HG03280 (cell line): ENCODE data around the gene SNAP47.
"Not testable (repeated sequence)": the region's sequence is repeated elsewhere in the genome, so short reads cannot be mapped to it uniquely, and the experiment has no call there.

Experiments
- ATAC-seq: cut with Tn5 transposase; IDR thresholded peaks from one replicate; pipeline ENCODE4 v1.9.1; 2021; ENCODE audit warnings: mild to moderate bottlenecking, moderate library complexity; ENCODE audit not compliant: unreplicated experiment

SNAP47 gene, protein sequence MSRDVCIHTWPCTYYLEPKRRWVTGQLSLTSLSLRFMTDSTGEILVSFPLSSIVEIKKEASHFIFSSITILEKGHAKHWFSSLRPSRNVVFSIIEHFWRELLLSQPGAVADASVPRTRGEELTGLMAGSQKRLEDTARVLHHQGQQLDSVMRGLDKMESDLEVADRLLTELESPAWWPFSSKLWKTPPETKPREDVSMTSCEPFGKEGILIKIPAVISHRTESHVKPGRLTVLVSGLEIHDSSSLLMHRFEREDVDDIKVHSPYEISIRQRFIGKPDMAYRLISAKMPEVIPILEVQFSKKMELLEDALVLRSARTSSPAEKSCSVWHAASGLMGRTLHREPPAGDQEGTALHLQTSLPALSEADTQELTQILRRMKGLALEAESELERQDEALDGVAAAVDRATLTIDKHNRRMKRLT

DNA sequence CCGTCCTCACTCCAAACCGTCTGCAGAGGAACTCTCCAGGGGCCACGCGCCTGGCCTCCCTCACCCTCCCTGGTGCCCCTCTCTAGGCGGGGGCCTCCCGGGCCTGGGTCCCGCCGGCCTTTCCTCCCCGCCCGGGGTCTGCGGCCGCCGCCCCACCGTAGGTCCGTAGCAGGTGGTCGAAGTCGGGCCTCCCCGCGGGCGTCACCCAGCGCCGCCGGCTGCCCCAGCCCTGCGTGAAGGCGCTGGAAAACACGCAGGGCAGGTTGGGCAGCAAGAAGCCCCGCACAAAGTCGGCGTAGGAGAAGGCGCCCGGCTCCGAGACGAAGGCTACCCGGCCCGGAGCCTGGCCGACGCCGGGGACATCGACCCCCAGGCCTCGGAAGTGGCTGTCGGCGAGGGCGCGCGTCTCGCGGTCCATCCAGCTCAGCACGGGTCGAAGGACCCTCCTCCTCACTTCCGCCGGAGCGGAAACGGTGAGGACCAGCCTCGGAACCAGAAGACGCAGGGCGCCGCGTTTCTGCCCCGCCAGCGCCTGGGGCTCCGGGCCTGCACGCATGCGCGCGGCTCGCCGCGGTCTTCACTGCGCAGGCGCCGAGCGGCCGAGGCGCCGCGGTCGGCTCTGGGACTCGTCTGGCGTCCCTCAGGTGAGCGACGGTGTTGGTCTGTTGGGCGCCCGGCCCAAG, at the start of gene SNAP47, which contains the start of gene JMJD4:
Gene SNAP47, plus strand, starts transcription at position 580 of the 683 bp plus-strand sequence. CDS start 12,302 bp downstream, outside the sequence.
Gene JMJD4, minus strand, starts transcription at position 447 of the 683 bp plus-strand sequence. Its CDS starts 29 bp downstream, at position 418.
- ATAC-seq = peak; percentile 96

GRCh38 chr1:227685807-227686206, 49.4 kb upstream of the SNAP47 start:
- no peak for ATAC-seq

DNA sequence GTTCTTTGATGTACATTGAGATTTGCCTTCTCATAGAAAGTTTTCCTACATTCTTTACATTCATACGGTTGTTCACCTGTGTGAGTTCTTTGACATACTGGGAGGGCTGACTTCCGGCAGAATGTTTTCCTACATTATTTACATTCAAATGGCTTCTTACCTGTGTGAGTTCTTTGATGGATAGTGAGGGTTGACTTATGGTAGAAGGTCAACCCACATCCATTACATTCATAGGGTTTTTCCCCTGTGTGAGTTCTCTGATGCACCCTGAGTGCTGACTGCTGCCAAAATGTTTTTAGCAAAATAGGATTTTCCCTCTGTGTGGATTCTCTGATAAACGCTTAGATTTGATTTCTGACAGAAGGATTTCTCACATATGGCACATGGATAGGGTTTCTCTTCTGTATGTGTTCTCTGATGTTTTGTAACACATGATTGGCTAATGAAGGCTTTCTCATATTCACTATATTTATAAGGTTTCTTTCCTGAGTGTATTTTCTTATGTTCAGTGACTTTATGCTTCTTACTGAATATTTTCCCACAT, 37.8 kb upstream of the SNAP47 start:
- ATAC-seq = no peak

DNA sequence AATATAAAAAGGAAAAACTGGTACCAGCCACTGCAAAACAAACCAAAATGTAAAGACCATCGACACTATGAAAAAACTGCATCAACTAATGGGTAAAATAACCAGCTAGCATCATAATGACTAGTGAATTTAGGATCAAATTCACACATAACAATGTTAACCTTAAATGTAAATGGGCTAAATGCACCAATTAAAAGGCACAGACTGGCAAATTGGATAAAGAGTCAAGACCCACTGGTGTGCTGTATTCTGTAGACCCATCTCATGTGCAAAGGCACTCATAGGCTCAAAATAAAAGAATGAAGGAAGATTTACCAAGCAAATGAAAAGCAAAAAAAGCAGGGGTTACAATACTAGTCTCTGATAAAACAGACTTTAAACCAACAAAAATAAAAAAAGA, 33.6 kb upstream of the SNAP47 start:
- not testable (repeated sequence) for ATAC-seq

- no peak for ATAC-seq
Observed at GRCh38 chr1:227707846-227708245, 27.4 kb upstream of the SNAP47 start.

DNA sequence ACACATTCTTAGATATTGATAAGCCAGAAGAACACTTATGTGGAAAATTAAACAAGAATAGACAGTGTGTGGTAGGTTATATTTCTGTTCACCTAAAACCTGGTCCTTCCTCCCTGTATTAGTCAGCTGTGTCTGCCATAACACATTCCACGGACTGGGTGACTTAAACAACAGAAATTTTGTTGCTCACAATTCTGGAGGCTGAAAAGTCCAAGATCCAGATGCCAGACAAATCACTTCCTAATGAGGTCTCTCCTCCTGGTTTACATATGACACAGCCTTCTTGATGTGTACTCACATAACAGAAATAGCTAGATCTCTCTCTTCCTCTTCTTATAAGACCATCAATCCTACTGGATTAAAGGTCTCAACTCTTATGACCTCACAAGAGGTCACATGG, 25.8 kb upstream of the SNAP47 start:
- ATAC-seq = no peak

GRCh38 chr1:227710474-227710873, 24.8 kb upstream of the SNAP47 start:
- ATAC-seq = not testable (repeated sequence)

DNA sequence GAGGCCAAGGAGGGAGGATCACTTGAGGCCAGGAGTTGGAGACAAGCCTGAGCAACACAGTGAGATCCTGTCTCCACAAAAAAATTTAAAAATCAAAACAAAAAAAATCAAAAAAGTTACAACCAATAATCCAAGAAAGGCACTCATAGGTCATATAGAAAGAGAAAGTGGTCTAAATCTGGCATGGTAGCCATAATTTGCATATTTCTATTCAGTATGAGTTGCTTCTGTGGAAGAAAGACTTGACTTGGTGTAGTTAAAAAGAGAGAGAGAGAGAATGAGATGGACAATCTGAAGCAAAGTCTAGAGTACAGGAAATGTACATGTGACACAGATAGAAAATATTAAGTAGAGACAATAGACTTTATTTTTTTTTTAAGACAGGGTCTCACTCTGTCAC, 22.6 kb upstream of the SNAP47 start:
- no peak for ATAC-seq

DNA sequence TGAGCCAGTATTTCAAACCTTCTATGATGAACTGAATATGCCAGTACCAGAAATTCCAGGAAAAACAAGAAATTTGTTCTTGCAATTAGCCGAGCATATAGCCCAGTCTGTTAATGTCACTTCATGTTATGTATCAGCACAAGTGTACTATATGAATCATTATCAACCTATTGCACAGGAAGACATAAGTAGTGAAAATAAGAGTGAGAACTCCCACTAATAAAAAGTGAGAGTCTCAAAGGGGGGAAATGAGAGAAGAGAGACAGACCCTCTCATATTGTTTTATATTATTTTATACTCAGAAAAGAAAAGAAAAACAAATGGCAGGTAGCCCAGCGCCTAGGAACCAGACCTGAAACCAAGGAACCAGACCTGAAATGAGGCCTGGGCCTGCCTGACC, 16.3 kb upstream of the SNAP47 start:
- ATAC-seq = no peak

GRCh38 chr1:227723474-227723873, 11.8 kb upstream of the SNAP47 start:
- ATAC-seq = no peak

DNA sequence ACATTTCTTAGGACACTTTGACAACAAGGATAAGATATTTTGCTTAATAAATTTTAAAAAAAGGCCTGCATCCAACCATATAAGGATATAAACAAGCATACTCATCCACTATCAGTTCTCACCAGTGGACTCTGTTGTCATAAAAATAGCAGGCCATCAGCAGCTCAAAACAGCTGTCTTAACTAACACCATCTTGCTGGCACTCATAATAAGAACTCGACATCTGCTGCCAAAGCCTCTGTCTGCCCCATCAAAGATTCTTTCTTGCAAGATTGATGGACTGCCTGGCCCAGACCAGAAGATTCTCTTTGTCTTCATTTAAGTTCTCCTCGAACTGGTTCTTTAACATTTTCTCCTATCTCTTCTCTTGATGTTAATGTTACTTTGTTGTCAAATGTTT, 10.2 kb upstream of the SNAP47 start:
- no peak for ATAC-seq

DNA sequence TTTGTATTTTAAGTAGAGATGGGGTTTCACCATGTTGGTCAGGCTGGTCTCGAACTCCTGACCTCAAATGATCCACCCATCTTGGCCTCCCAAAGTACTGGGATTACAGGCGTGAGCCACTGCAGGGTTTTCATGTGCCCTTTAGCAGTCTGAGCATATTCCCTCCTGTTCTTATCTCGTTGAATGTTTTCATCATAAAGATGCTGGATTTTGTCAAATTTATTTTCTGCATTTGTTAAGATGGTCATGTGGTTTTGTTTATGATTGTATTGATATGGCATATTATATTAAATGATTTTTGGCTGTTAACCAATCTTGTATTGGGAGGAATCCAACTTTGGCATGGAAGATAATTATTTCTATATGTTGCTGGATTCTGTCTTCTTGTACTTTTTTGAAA, 8.9 kb upstream of the SNAP47 start:
- no peak for ATAC-seq

DNA sequence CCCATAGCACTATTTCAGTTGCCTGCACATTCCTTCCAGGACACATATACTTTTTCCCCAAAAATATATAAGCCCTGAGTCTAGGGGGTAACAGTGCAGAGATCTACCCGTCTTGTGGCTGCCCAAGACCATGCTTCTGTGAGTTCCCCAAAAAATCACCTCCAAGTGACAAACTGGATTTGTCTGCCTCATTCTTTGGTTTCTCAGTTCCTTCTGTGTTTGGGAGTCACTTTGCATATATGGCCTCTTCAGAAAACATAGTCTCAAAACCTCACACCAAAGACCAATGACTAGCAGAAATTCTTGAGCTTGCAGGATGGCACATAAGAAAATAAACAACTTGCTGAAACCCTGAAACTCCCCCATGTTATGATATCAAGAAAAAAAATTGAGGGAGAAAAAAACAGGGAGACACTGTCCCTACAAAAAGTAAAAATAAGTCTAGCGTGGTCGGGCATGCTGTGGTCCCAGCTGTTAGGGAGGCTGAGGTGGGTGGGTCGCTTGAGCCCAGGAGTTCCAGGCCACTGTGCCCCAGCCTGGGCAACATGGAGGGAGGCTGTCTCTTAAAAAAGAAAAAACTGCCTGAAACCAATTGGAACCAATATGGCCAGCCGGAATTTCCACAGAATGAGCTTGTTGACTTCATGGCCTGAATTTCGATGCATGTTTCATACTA, 8.2 kb upstream of the SNAP47 start:
- ATAC-seq = no peak

DNA sequence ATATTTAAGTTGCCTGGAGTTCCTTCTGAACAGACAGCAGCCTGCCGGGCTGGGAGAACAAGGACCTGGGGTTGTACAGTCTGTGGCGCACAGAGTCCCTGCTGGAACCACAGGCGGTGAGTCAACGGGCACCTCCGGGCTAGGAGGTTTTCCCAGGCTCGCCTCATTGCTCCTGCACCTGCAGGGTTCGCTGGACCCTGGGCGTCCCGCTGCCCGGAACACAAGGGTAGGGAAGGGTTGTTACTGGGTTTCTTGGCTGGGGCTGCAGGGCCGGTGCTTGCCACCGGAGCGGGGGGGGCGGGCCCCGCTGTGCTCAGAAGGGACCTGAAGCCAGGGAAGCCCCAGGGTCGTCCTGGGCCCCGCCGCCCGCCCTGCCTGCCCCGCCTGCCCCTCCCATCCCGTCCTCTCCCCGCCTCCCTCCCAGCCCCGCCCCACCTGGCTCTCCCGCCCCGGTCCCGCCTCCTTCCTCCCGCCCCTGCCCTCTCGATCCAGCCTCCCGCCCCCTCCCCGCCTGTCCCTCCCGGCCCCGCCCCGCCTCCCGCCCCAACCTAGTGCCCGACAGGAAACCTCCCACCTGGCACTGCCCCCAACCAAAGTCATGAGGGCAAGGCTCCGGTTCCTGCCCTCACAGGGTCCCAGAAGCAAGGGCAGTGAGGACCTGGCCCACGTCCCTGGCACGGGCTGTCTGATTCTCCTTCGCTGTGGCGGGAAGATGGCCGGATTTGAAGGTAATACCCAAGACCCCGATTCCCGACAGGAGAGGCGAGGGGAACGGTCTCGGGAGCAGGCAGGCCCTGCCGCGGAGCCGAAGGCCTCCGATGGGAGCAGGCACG, 7.0 kb upstream of the SNAP47 start:
- ATAC-seq = peak; percentile 42

DNA sequence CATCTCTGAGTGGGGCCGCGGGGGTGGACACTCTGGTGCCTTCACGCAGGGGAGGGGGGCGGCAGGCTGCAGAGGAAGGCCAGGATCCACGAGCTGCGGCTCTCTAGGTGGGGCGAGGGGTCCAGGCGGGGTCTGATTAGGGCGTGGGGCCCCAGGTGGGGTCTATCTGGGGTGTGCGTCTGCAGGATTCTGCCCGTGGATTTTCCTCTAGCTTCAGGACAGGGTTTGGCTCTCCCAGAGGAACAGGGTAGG, 6.4 kb upstream of the SNAP47 start:
- no peak for ATAC-seq

- ATAC-seq = no peak
Observed at GRCh38 chr1:227729144-227729880, 5.9 kb upstream of the SNAP47 start.

- no peak for ATAC-seq
Observed at GRCh38 chr1:227729881-227730629, 5.2 kb upstream of the SNAP47 start.

DNA sequence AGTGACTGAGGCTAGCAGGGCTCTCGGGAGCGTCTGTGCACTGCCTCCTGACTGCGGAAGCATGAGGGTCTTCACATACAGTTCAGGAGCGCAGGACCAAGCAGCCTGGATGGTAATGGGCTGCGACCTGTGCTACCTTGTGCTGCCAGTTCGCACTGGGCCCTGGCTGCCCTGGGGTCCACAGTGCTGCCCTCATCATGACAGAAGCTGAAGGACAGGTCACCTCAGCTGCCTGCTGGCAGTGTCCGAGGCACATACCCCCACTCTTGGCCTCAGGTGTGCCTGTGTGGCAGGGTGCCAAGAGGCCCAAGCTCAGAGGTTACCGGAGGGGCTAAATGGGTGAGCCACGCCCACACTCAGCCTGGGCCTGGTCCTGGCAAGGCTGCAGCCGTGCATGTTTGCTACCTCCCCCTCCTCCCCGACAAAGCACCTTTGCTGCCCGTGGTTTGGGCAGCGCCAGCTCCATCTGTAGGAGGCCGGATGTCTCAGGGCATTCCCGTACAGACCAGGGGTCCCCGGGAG, 4.5 kb upstream of the SNAP47 start:
- no peak for ATAC-seq

DNA sequence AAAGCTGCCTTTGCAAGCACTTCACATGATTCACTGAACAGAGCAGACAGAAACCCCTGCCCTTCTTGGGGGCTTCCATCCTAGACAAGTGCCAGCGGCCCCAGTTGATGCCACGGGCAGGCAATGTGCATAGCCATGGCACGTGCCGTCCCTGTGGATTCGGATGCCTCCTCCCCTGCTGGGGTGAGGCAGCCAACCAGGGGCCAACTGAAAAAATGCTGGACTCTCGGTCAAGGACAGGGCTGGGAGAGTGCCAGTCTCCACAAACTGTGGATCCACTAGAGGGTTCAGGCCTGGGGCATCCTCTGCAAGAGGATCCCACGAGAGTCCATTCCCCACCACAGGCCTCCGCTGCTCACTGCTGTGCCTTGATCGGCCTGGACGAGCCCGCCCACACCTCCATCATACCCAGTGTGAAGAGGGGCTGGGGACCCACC, 4.0 kb upstream of the SNAP47 start:
- ATAC-seq = no peak
